GM21528 (cell line): ENCODE data around the gene TIPIN.
"Not testable (repeated sequence)": the region's sequence is repeated elsewhere in the genome, so short reads cannot be mapped to it uniquely, and the experiment has no call there.

Experiments
- ATAC-seq: cut with Tn5 transposase; IDR thresholded peaks from one replicate; pipeline ENCODE4 v1.9.1; 2021; ENCODE audit warnings: mild to moderate bottlenecking, moderate library complexity; ENCODE audit not compliant: unreplicated experiment, low FRiP score

The TIPIN gene

DNA sequence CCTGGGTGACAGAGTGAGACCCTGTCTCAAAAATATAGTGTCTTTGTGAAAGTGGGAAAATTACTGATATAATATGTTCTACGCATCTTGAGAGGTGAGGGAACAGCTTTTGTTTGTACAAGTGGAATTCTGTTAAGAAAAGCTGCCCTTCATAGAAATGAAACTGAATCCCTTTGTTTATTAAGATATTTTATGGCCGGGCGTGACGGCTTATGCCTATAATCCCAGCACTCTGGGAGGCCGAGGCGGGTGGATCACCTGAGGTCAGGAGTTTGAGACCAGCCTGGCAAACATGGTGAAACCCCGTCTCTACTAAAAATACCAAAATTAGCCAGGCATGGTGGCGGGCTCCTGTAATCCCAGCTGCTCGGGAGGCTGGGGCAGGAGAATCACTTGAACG lies 52.1 kb downstream of the TIPIN start:
- not testable (repeated sequence) for ATAC-seq

DNA sequence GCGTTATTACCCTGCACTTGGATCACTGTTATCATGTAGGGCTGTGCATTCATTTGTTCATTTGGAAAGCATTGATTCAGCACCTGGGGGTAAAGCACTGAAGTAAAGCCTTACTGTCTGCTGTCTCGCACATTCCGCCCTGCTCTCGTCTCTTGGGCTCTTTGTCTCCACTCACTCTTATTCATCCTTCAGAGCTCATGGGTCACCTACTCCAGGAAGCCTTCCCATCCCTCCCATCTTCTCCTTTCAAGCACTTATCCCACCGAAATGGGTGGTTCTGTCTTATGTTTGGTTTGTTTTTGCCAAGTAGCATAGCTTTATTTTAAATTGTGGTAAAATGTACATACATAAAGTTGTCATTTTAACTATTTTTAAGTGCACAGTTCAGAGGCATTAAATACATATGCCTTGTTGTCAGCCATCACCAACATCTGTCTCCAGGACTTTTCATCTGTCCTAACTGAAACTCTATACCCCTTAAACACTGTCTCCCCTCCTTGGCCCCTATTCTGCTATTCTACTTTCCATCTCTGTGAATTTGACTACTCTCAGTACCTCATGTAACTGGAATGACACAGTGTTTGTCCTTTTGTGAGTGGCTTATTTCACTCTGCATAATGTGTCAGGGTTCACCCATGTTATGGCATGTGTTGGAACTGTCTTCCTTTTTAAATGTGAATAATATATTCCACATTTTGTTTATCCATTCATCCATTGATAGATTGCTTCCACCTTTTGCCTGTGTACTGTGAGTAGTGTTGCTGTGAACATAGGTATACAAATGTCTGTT lies 53.8 kb downstream of the TIPIN start:
- ATAC-seq: no peak

DNA sequence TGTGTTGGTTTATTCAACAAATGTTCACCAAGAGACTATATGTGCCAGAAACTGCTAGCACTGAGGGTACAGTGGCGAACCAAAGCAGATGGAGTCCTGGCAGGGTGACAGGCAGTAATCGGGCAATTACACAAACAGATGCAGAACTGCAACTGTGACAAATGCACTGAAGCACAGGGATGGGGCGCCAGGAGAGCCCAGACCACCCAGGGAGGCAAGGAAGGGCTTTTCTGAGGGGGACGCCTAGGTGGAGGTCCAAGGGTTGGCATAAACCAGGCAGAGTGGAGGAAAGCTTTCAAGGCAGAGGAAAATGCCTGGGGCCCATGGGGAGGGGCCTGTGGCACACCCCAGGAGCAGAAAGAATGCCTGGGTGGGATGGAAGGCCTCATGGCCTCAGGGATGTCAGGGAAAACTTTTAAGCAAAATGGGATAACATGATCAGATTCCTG lies 57.7 kb downstream of the TIPIN start:
- no peak for ATAC-seq

DNA sequence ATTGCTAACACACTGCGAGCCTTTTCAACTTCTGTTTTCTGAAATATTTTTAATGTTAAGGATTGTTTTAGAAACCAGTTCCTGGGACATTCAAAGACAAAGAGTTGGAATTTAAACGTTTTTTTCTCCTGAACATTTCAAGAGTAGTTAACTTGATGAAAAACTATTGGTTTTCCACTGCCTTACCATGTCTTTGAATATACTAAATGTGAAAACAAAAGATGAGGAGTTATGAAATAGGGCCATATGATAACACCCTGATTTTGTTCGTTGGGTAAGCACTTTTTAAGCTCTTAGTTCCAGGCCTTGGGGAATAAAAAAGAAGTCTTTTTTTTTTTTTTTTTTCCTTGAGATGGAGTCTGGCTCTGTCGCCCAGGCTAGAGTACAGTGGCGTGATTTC lies 60.3 kb downstream of the TIPIN start:
- no peak for ATAC-seq

DNA sequence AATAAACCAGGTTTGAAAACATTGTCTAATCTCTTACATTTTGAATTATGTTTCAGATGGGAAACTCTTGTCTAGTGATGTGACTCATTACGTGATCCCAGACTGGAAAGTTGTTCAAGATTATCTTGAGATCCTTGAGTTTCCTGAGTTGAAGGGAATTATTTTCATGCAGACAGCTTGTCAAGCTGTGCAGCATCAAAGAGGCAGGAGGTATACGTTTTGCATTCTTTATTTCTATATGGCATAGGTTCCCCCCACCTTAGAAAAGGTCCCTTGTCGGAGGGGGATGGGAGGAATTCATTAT lies 61.6 kb downstream of the TIPIN start:
- no peak for ATAC-seq

DNA sequence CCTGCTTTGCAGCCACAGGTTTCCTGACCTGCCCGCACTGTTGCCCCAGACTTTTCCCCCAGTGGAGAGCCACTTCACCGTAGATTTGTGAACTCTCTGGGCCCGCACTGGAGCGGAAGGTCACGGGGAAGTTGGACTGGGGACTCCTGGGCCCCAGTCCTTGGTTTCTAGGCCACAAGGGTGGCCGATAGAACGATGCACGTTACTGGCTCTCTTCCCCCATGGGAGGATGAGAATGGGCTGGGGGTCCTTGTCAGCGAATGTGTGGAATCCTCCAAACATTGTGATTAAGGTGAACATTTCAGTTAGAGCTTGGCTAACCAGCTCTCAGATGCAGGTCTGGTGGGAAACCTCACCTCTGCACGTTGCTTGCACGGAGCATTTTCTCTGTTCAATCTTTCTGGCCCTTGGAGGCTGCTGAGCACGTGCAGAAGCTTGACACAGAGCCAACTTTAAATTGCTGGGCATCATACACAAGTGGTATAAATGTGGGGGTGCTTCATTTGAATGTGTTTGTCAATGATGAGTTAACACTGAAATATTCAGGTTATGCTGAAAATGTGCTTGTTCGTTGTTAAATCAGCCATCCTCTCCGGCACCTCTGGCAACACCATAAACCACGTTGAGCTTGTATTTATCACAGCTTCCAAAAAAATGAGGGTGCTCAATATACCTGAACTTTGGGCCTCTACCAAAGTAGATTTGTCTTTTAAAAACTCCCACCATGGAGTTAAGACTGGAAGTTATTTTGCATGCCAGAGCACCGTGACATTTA lies 62.1 kb downstream of the TIPIN start:
- ATAC-seq: peak; percentile 36

DNA sequence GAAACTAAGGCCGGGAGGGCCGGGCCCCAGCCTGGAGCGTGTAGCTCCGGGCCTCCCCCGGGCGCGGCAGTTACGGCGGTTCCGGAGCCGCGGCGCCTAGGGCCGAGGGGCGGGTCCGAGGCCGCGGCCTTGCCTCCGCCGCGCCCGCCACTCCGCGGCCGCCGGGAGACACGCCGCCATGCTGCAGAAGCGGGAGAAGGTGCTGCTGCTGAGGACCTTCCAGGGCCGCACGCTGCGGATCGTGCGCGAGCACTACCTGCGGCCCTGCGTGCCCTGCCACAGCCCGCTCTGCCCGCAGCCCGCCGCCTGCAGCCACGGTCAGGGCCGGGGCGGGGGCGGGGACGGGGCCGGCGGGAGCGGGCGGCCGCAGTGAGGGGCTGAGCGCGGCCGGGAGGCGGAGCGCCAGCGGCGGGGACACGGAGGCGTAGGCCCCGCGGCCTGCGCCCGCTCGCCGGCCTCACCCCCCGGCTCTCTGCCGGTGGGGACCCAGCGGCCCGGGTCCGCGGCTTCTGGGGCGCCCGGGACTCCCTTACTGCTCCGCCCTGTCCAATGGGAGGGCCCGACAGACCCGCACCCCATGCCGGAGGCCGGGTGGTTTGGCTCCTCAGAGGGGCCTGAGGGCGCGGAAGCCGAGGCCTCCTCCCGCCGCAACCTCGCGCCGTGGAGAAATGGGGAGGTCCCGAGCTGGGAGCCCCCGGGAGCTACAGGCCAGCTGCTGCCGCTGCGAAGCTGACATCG lies 62.9 kb downstream of the TIPIN start, which contains the start of gene DIS3L:
TSS of gene DIS3L (plus strand) at position 150 of the 738 bp plus-strand sequence. CDS start at position 179, 29 bp downstream.
- peak; percentile 72 for ATAC-seq

DNA sequence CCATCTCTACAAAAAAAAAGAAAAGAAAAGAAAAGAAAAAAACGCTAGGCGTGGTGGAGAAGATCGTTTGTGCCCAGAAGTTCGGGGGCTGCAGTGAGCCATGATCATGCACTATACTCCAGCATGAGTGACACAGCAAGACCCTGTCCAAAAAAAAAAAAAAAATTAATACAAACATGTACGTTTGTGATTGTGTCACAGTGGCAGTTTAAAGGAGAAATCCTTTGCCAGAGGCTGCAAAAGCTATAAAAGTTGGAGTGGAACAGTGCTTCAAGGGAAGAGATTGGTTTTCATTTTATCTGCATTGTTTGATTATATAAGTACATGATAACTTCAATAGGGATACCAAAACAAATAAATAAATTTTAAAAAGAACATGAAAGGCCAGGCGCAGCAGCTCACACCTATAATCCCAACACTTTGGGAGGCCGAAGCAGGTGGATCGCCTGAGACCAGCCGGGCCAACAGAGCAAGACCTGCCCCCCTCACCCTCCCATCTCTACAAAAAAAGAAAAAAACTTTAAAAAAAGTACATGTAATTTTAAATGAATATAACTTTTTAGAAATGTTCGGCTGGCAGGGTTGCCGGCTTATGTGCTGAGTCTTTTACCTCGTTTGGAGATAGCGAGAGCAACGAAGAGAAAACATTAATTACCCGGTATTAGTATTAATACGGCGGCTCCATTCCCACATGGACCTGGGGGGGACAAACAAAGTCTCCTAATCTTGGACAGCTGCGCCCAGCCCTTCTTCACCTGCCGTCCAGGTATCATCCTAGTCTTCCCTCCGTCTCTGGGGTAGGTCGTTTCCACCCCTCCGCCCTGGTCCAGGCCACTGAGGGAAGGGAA lies 63.7 kb downstream of the TIPIN start:
- ATAC-seq: no peak

DNA sequence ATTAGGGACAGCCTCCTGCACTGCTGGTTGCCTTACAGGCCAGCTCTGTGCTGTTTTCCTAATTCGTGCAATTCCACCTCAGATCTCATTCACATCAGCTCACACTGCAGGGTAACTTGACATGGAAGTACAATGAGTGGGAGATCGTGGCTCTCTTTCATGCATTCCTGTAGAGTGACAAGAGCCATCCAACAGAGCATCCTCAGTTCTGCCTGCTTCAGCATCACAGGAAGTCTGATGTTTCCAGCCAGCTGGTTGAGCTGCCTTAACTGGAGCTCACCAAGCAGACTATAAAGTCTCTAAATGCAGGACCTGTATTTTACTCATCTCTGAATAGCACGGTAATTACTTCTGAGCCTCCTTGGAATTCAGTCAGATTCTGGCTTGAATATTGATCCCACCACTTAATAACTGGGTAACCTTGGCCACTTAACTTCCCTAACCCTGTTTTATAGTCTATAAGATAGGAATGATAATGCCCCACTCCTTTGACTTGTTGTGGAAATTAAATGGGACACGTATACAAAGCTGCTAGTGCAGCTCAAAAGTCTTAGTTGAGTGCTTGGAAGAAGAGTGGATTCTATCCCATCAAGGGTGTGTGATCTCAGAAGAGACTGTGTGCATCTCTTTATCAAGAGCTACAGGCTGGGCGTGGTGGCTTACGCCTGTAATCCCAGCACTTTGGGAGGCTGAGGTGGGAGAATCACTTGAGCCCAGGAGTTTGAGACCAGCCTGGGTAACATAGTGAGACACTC lies 64.5 kb downstream of the TIPIN start:
- no peak for ATAC-seq

DNA sequence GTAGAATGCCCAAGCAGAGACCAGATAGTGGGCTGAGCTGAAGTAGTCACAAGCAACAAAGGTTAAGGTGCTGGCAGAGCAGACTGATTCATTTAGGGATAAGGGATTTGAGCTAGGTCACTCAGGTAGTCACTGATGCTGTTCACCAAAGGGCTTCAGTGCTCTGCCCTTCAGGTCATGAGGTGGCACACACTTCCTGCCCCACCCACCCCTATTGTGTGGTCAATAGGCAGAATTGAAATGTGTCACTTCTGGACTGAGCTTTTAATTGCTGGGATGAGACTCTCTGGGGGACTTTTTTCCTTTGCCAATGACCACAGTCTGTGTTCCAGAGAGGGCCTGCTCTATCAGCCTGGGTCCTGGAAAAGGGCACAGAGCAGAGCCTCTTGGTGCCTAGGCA lies 66.0 kb downstream of the TIPIN start:
- no peak for ATAC-seq

DNA sequence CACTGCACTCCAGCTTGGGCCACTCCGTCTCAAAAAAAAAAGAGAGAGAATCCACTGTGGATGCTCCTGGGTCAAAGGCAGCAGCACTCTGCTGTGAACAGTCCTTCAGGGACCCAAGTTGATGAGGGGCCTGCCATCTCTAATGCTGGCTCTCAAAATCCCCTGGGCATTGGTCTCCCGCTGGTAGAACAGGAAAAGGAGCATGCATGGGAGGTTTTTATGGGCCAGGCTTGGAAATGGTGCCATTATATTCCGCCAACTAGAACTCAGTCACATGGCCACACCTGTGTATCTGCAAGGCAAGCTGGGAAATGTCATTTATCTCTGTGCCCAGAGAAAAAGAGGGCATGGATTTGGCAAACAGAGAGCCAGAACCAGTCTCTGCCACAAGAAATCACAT lies 66.5 kb downstream of the TIPIN start:
- no peak for ATAC-seq

DNA sequence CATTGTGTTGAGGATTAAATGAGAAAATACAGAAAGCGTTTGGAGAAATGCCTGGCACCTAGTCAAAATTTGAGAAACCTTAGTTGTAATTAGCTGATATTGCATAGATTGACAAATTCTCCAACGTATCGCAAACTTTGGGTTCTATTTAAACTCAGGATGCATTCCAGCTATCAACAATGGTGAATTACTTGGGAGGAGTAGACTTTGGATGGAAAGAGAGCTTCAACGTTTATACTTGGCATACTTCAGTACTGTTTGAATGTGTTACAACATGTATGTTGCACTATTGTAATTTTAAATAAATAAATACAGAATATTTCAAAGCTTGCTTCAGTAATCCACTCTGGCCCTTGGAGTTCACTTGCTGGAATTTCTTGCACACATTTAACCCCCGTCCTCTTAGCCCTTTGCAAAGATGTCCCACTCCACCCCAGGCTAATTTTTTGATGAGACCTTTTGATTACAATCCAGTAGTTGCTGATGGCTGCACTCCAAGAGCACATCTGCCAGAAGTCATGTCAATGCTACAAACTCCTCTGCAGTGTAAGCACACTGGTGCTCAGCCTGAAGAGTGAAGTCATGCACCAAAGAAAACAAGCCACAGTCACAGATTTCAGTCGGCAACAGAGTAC lies 67.8 kb downstream of the TIPIN start:
- ATAC-seq: no peak

DNA sequence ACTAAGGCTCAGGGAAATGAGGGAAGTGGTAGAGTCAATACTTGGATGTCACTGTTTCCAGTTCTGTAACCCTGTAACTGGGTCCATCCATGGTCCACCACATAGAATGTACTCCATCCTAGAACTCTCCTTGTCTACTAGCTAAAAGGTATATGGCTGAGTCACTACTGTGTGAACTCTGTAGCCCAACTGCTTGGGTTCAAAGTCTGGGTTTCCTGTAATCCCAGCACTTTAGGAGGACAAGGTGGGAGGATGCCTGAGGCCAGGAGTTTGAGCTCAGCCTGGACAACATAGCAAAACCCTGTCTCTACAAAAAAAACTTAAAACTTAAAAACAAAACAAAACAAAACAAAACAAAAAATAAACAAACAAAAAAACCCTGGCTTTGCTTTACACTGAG lies 68.4 kb downstream of the TIPIN start:
- no peak for ATAC-seq

DNA sequence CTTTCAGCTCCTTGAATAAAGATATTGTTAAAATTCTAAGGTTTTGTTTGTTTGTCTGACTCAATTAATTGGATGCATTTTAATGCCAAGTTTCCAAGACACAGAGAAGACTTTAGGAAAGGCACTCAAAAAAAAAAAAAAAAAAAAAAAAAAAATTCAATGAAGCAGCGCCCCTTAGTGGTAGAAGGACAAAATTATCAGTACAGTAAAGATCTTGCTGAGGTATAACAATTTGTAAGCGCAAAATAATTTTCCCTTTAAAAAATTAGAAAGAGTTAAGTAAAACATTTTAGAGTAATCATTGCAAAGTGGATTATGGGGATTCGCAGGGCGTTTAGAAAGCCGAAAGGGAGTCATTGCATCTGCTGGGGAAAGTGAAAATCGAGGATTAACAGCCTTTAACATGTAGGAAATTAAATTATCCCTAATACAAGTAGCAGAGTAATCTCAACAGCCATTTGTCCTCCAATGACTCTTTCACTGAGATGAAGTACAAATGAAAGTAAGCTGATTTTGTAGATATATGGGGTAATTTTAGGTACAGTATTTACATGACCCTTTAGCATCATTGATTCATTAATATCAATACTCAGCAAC lies 68.9 kb downstream of the TIPIN start:
- no peak for ATAC-seq
